Activated CD4-positive, alpha-beta T cell treated with anti-CD3 and anti-CD28 coated beads for 4 hours (primary cell): ENCODE measurements around the gene ZRANB2.

Experiments used
- DNase-seq, 2 donors: peaks; one replicate each; pipeline ENCODE4 v3.0.0-alpha.2; 2020

The ZRANB2 gene

DNA sequence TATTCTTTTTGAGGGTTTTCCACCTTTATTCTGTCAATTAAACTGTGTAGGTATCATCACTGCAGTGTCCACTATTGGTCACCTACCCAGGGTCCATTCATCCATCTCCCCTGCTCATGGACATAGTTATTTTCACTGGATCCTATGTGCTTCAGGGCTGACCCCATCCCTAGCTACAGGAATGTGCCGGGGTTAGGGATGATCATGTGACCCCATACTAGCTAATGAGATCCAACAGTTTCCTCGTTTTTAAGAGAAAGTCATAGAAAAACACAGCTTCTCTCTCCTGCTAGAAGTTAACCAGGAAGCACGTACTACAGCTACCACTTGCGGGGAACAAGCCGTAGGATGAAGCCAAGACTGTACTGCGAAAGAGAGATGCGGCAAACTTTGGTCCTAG is 52.8 kb downstream of the ZRANB2 start:
- no peak for DNase-seq

- no peak for DNase-seq
These were observed 54.7 kb downstream of the ZRANB2 start for GRCh38 chr1:71026093-71026492.

GRCh38 chr1:71023515-71023914 is 57.3 kb downstream of the ZRANB2 start:
- no peak for DNase-seq

- DNase-seq, result no peak
These were observed 61.4 kb downstream of the ZRANB2 start for GRCh38 chr1:71019233-71019969.

DNA sequence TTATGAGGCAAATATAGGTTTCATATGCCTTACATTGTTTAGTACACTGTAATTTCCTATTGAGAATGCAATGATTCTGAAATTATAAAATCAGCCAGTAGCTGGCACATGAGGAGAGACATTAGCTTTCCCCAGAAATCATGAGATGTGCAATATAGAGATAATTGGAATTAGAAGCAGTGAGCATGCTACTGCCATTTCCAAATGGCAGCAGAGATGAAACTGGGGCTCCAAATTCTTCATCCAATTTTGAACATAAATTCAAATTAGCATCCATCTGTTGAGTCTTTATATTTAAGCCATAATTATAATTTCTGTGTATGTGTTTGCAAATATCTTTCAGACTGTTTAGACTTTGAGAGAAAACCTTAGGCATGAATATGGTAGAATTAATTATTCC is 62.0 kb downstream of the ZRANB2 start:
- DNase-seq, result no peak

DNA sequence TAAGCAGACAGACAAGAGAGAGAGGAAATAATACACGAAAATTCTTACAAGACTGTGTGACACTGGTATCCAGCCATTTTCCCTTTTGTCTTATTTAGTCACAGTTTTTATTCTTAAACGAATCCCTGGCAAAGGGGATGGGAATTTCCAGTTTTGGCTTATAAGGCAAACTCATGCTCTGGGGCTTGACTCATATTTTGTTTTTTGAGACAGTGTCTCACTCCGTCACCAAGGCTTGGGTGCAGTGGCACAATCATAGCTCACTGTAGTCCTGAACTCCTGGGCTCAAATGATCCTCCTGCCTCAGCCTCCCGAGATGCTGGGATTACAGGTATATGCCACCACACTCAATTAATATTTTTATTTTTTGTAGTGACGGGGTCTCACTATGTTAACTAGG is 65.1 kb downstream of the ZRANB2 start:
- DNase-seq, result no peak

DNA sequence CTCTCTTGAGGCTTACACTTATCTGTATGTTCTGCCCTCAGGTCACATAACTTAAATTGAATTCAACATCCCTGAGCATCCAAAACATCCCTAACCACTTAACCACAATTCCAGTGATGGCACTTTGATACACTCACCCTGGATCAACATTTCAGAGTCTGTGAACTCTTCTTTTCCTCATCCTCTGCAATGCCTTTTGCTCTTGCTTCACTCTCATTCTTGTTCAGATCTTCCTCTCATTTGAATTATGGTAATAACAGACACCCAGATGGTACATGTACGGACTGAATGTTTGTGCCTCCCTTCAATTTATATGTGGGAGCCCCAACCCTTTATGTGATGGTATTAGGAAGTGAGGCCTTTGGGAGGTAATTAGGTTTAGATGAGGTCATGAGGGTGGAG is 66.7 kb downstream of the ZRANB2 start:
- DNase-seq, result no peak
